ENCODE results near the gene RDX.

The RDX gene

GRCh38 chr11:110134110-110134509 lies 162.3 kb downstream of the RDX start:
- Histone ChIP-seq H3K4me3 (ENCODE audit: low read depth in 1 of 2, low read length in 2 of 2) (no peak overlapping the region), H3K27me3 (ENCODE audit: control insufficient read depth in 1 of 2, insufficient read depth in 2 of 2, low read length in 2 of 2) (no peaks in the 10 kb centered on the region), H3K27ac (ENCODE audit: low read depth, low read length) (no peak overlapping the region), H3K4me1 (ENCODE audit: insufficient read depth, low read length) (no peaks in the 10 kb centered on the region), H3K9me3 (ENCODE audit: low read length) (no peaks in the 10 kb centered on the region), H3K9ac (ENCODE audit: low read length) (no peak overlapping the region), H3K36me3 (ENCODE audit: insufficient read depth, low read length) (no peaks in the 10 kb centered on the region)

GRCh38 chr11:110133160-110133559 lies 163.3 kb downstream of the RDX start:
- no peaks in the 10 kb centered on the region for H3K27me3 ChIP-seq (ENCODE audit: control insufficient read depth in 1 of 2, insufficient read depth in 2 of 2, low read length in 2 of 2)
- H3K4me1 ChIP-seq (ENCODE audit: insufficient read depth, low read length): peaks cover 7% of the 10 kb centered on the region
- no peaks in the 10 kb centered on the region for H3K36me3 ChIP-seq (ENCODE audit: insufficient read depth, low read length)
- no peaks in the 10 kb centered on the region for H3K9me3 ChIP-seq (ENCODE audit: low read length)
- H3K27ac ChIP-seq (ENCODE audit: low read depth, low read length): no peak overlapping the region
- no peak overlapping the region for H3K9ac ChIP-seq (ENCODE audit: low read length)
- H3K4me3 ChIP-seq (ENCODE audit: low read depth in 1 of 2, low read length in 2 of 2): no peak overlapping the region

GRCh38 chr11:110131386-110132123 lies 164.9 kb downstream of the RDX start:
- Histone ChIP-seq H3K9ac (ENCODE audit: low read length) (no peak overlapping the region), H3K27me3 (ENCODE audit: control insufficient read depth in 1 of 2, insufficient read depth in 2 of 2, low read length in 2 of 2) (no peaks in the 10 kb centered on the region), H3K36me3 (ENCODE audit: insufficient read depth, low read length) (no peaks in the 10 kb centered on the region), H3K9me3 (ENCODE audit: low read length) (no peaks in the 10 kb centered on the region), H3K27ac (ENCODE audit: low read depth, low read length) (no peak overlapping the region), H3K4me1 (ENCODE audit: insufficient read depth, low read length) (peaks cover 10% of the 10 kb centered on the region), H3K4me3 (ENCODE audit: low read depth in 1 of 2, low read length in 2 of 2) (no peak overlapping the region)

- Histone ChIP-seq H3K4me3 (ENCODE audit: low read depth in 1 of 2, low read length in 2 of 2) (no peak overlapping the region), H3K27ac (ENCODE audit: low read depth, low read length) (no peak overlapping the region), H3K27me3 (ENCODE audit: control insufficient read depth in 1 of 2, insufficient read depth in 2 of 2, low read length in 2 of 2) (no peaks in the 10 kb centered on the region), H3K36me3 (ENCODE audit: insufficient read depth, low read length) (no peaks in the 10 kb centered on the region), H3K4me1 (ENCODE audit: insufficient read depth, low read length) (peaks cover 10% of the 10 kb centered on the region), H3K9me3 (ENCODE audit: low read length) (no peaks in the 10 kb centered on the region), H3K9ac (ENCODE audit: low read length) (no peak overlapping the region)
Observed at GRCh38 chr11:110130642-110131238, 165.7 kb downstream of the RDX start.

GRCh38 chr11:110128161-110128560 lies 168.3 kb downstream of the RDX start:
- H3K27ac ChIP-seq (ENCODE audit: low read depth, low read length): no peak overlapping the region
- no peaks in the 10 kb centered on the region for H3K36me3 ChIP-seq (ENCODE audit: insufficient read depth, low read length)
- H3K9me3 ChIP-seq (ENCODE audit: low read length): no peaks in the 10 kb centered on the region
- no peak overlapping the region for H3K9ac ChIP-seq (ENCODE audit: low read length)
- peaks cover 10% of the 10 kb centered on the region for H3K4me1 ChIP-seq (ENCODE audit: insufficient read depth, low read length)
- H3K4me3 ChIP-seq (ENCODE audit: low read depth in 1 of 2, low read length in 2 of 2): no peak overlapping the region
- no peaks in the 10 kb centered on the region for H3K27me3 ChIP-seq (ENCODE audit: control insufficient read depth in 1 of 2, insufficient read depth in 2 of 2, low read length in 2 of 2)

GRCh38 chr11:110126936-110127335 lies 169.5 kb downstream of the RDX start:
- Histone ChIP-seq H3K36me3 (ENCODE audit: insufficient read depth, low read length) (no peaks in the 10 kb centered on the region), H3K9me3 (ENCODE audit: low read length) (no peaks in the 10 kb centered on the region), H3K27me3 (ENCODE audit: control insufficient read depth in 1 of 2, insufficient read depth in 2 of 2, low read length in 2 of 2) (no peaks in the 10 kb centered on the region), H3K4me1 (ENCODE audit: insufficient read depth, low read length) (peaks cover 10% of the 10 kb centered on the region), H3K9ac (ENCODE audit: low read length) (no peak overlapping the region), H3K27ac (ENCODE audit: low read depth, low read length) (no peak overlapping the region), H3K4me3 (ENCODE audit: low read depth in 1 of 2, low read length in 2 of 2) (no peak overlapping the region)

GRCh38 chr11:110125632-110126031 lies 170.8 kb downstream of the RDX start:
- Histone ChIP-seq H3K4me3 (ENCODE audit: low read depth in 1 of 2, low read length in 2 of 2) (no peak overlapping the region), H3K36me3 (ENCODE audit: insufficient read depth, low read length) (no peaks in the 10 kb centered on the region), H3K27me3 (ENCODE audit: control insufficient read depth in 1 of 2, insufficient read depth in 2 of 2, low read length in 2 of 2) (no peaks in the 10 kb centered on the region), H3K4me1 (ENCODE audit: insufficient read depth, low read length) (peaks cover 18% of the 10 kb centered on the region), H3K9me3 (ENCODE audit: low read length) (no peaks in the 10 kb centered on the region), H3K9ac (ENCODE audit: low read length) (no peak overlapping the region), H3K27ac (ENCODE audit: low read depth, low read length) (no peak overlapping the region)
